Coronary artery (tissue), 2 donors: ENCODE data around the gene NME3.
"Not testable (repeated sequence)": the region's sequence is repeated elsewhere in the genome, so short reads cannot be mapped to it uniquely, and the experiment has no call there.

Experiments used
- DNase-seq: peaks from one replicate; pipeline ENCODE4 v3.0.0-alpha.2; 2017; ENCODE audit warnings: low spot score
- H3K27ac ChIP-seq, 2 donors: fragments of 200-600 bp; sonication (generic); one replicate each; pipeline ENCODE4 v1.5.1; 2016 to 2019
- H3K4me3 ChIP-seq: fragments of 200-600 bp; sonication (generic); 2 replicates; pipeline ENCODE4 v1.5.1; 2016; ENCODE audit warnings: mild to moderate bottlenecking, moderate library complexity
- TF ChIP-seq, protein P1 (sequence below): fragments of 200-600 bp; sonication (generic); IDR thresholded peaks from one replicate; pipeline ENCODE4 v1.5.1; 2019; ENCODE audit warnings: antibody characterized with exemption

Gene NME3

DNA sequence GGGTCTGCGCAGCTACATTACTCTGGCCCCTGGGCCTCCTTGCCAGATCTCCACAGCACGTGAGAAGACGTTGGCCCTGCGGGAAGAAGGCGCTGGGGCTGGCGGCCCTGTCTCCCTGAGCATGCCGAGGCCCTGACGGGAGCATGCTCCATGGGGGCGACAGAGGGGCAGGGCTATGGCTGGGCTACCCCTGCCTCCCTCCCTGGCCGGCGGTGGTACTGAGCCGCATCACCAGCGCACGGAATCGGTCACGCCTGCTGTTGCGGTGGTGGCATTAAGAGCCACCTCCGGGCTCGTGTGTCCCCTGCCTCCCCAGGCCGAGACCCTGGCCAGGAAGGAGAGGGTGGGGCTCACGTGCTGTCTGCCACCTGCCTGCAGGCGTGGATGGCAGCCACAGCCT is 37.2 kb downstream of the NME3 start:
- H3K27ac ChIP-seq, result no peak overlapping the region
- no peak overlapping the region for H3K4me3 ChIP-seq
- TF ChIP-seq, protein P1, sequence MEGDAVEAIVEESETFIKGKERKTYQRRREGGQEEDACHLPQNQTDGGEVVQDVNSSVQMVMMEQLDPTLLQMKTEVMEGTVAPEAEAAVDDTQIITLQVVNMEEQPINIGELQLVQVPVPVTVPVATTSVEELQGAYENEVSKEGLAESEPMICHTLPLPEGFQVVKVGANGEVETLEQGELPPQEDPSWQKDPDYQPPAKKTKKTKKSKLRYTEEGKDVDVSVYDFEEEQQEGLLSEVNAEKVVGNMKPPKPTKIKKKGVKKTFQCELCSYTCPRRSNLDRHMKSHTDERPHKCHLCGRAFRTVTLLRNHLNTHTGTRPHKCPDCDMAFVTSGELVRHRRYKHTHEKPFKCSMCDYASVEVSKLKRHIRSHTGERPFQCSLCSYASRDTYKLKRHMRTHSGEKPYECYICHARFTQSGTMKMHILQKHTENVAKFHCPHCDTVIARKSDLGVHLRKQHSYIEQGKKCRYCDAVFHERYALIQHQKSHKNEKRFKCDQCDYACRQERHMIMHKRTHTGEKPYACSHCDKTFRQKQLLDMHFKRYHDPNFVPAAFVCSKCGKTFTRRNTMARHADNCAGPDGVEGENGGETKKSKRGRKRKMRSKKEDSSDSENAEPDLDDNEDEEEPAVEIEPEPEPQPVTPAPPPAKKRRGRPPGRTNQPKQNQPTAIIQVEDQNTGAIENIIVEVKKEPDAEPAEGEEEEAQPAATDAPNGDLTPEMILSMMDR, result no peak
- no peak for DNase-seq

DNA sequence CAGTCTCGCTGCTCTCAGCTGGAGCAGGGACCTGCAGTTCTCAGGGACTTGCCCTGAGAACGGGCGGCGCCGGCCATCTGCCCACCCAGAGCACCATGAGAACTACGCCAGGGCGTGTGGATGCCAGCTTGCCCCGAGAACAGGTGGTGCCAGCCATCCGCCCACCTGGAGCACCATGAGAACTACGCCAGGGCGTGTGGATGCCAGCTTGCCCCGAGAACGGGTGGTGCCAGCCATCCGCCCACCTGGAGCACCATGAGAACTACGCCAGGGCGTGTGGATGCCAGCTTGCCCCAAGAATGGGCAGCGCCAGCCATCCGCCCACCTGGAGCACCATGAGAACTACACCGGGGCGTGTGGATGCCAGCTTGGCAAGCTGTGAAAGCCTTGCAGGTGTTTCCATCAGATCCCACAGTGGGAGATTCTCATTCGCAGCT is 38.8 kb downstream of the NME3 start:
- H3K27ac ChIP-seq, DNase-seq, H3K4me3 ChIP-seq: not testable (repeated sequence)

DNA sequence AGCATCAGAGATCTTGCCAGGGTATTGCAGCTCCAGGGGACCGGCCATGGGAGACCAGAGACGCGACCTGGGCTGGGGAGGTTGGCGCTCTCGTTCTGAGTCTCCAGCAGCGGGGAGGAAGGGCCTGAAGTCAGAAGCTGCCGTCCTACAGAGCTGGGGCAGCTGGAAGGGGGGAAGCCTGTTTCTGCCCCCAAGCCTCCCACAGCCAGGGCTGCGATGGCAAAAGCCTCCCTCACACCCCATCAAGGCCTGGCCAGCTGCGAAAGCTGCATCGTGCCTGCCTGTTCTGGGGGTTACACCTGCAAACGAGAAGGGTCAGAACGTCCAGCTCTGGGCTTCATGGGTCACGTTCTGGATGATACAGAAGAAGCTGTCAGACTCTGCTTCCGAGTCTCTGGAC is 39.3 kb downstream of the NME3 start:
- DNase-seq, result no peak
- no peak overlapping the region for H3K4me3 ChIP-seq

DNA sequence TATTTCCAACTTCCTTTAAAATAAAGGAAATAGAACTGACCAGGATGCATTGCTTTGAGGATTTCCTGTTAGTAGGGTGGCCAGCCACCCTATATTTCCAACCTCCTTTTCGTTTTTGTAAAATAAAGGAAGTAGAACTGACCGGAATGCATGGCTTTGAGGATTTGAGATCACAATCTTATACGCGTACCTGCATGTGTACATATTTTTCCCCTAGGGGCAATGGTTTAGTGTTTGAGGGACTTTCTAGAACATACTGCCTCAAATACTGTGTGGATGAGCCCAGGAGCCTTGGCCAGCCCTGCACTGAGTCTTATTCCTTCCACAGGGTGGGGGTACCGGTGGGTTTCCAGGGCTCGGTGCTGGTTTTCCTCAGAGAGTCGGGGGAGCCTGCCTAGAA is 39.7 kb downstream of the NME3 start:
- TF ChIP-seq, protein P1, result no peak

More for the DNA sequence above, 39.3 kb downstream of the NME3 start:
- TF ChIP-seq, protein P1, result no peak
- no peak overlapping the region for H3K27ac ChIP-seq

DNA sequence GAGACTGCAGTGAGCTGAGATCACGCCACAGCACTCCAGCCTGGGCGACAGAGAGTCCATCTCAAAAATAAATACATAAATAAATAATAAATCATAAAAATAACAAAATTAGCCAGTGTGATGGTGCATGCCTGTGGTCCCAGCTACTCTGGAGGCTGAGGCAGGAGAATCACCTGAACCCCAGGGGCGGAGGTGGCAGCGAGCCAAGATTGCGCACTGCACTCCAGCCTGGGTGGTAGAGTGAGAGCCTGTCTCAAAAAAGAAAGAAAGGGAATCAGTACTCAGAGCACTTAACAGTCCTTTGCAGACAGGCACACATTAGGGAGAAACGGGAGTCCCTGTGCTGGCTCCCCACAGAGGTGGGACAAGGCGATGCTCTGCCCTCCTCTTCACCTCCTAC is 40.3 kb downstream of the NME3 start:
- no peak overlapping the region for H3K4me3 ChIP-seq
- no peak for DNase-seq
- no peak overlapping the region for H3K27ac ChIP-seq
- TF ChIP-seq, protein P1, result no peak

More for the DNA sequence above, 39.7 kb downstream of the NME3 start:
- no peak overlapping the region for H3K4me3 ChIP-seq
- no peak overlapping the region for H3K27ac ChIP-seq
- no peak for DNase-seq

DNA sequence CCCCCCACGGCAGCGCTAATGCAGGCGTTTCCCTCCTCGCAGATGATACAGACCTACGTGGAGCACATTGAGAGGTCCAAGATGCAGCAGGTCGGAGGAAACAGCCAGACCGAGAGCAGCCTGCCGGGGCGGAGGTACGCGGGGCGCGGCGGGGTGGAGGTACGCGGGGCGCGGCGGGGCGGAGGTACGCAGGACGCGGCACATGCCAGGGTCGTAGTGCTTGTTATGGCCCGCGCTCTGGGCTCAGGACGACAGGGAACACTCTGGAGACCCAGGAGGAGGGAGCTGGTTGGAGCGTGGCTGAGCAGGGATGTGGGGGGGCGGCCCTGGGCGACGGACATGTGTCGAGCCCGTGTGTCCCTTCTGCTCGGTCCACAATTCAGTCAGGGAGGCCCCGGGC is 41.9 kb downstream of the NME3 start:
- DNase-seq, result no peak

DNA sequence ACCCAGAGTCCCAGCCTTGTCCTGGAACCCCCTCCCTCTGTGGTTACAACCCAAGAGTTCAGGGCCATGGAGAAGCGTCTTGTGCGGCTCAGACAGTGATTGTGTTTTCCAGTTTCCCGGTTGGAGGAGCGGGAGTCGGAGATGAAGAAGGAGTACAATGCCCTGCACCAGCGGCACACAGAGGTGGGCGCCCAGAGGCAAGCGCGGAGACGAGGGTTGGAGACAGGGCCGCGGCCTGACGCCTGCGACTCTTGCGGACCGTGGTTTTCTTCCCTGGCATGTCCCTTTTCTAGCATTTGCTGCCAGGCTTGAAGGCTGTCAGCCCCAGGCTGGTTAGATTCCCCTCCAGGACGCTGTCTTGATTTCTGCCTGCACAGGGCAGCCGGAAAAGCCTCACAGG is 42.3 kb downstream of the NME3 start:
- no peak overlapping the region for H3K4me3 ChIP-seq
- no peak overlapping the region for H3K27ac ChIP-seq
- TF ChIP-seq, protein P1, result no peak
- DNase-seq, result no peak

More for the DNA sequence above, 41.9 kb downstream of the NME3 start:
- TF ChIP-seq, protein P1, result no peak
- Histone ChIP-seq H3K4me3 (no peak overlapping the region), H3K27ac (no peak overlapping the region)
